ENCODE data around the gene STARD10.

STARD10 gene

DNA sequence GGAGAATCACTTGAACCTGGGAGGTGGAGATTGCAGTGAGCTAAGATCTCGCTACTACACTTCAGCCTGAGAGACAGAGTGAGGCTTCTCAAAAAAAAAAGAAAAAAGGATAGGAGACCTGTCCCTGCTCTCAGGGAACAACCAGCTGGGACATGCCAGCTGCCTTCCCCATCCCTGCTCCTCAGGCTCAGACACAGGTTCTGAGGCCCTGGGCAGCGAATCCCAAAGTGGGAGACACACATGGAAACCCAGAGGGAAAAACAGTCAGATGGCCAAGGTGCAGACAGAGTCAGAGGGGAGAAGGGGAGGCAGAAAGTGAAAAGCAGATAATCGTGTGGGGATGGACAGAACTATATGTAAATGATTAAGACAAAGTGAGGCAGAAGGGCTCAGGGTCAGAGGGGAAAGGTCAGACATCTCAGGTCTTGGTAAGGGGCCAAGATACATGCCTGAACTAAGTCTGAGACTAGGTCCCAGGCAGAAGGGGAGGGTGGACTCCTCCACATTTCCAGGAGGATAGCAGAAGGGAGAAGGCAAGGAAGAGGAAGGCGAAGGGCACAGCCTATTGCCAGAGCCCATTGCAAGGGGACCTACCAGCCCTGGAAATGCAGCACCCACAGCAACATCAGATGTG, 14.2 kb downstream of the STARD10 start:
- DNase-seq = no peak

DNA sequence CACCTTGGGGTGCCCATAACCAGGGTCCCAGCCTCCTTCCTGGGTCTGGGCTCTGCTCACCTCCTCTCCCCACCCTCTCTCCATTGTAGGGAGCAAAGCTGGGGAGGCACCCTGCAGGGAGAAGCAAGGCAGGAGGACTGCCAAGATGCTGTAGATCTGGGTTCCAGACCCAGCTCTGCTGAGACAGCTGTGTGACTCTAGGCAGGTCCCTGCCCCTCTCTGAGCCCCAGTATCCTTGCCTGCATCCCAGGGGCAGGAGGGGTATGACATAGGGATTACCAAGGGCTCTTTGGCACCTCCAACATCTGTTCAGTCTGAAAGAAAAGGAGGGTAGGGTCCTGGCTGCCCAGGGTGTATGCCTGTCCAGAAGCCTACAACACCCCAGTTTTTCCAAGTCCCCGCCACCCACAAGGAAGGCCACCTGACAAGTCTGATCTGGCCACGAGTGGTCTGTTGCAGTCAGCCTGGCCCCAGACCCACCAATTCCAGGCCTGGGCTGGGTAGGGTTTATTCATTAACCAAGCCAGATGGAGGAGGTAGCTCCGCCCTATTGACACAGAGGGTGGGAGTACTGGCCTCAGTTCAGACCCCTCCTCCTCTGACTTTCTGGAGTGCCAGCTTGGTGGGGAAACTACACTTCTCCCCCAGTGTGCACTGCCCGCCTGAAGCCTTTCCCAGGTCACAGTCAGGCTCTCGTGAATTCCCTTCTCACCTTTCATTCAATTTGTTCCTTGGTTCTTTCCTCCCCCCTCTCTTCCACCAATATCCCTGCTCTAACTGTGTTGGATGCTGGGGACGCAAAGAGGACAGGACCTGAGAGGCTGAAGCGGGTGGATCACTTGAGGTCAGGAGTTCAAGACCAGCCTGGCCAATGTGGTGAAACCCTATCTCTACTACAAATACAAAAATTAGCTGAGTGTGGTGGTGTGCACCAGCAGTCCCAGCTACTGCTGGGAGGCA, 15.0 kb downstream of the STARD10 start:
- no peak for DNase-seq

DNA sequence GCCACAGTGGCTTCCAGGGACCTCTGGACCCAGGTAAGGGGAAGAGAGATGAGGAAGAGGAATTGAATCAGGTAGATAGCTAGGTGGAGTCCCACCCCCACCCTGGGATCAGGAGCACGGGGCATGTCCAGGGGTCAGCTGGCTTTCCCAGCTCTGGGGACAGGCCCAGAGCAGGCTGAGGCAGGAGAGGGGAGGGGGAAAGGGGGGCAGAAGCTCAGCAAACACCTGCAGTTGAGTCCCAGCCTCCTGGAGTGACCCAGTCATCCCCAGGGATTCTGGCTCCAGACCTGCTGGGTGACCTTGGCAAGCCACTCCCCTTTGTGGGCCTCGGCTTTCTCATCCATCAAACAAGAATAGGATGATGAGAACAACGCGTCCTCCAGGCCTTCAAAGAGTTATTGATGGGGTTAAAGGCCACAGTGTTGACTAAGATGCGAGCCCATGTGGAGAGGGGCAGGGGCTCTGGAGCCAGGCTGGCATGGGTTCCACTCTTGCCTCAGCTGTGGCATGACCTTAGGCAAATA, 16.0 kb downstream of the STARD10 start:
- DNase-seq = no peak

DNA sequence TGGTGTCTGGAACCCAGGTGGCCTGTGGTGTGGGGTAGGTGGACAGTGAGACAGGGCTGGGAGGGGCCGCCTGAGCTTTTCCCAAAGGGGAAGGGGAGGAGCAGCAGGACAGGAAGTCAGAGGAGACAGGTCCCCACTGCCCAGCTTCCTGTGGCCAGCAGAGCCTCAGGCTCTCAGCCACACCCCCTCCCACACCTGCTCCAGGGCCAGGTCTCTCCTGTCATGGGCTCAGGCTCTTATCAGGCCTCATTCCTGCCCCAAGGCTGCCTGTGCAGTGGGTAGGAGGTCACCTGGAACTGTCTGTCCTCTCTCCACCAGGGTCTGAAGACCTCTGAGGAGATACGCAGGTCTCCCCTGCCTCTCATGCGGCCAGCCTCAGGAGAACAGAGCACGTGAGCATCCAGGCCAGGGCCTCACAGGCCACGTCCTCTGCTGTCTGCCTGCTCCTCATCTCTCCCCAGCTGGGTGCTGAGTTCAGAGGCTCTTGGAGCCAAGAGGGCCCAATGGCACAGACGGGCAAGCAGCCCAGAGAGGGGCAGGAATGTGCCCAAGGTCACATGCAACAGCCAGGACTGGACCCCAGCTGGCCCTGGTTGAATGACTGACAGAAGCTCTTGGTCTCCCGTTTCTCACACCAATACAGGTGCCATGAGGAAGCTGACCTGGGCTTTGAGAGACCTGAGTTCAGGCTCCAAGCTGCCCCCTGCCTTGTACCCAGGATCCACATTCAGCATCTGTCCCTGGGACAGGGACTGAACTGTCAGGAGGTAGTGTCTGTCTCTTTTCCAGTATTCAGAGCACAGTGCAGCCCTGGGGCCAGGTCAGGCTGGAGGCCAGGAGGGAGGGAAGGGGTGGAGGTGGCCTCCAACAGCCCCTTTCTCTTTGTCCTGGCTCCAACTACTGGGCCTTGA, 16.7 kb downstream of the STARD10 start:
- DNase-seq = no peak

DNA sequence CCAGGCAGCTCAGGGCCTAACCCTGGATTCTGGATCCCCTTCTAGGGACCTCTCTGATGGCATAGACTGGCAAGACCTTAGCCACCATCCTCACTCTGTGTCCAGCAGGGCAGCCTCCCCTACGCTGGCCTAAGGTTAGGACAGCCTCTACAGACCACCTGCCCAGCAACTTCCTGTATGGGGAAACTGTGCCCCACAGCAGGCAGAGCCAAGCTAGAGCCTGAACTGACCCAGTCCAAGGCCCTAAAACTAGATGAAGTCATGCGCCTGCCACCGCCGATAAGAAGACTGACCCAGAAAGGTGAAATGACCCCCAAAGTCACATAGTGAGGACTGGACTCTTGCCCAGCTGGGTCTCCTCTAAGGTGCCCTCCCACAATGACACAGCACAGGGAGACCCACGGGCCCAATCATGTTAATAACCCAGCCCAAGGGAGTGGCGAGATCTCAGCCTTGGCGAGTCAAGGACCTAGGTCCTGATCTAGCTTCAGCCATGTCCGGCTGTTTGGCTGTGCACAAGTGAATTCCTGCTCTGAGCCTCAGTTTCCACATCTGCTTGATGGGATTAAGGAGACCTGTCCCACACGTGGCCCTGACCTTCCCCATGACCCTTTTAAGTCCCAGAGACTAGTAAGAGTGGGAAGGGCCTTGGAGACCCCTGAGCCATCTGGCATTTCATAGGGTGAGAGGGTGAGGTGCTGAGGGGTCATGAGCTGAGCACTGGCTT, 17.6 kb downstream of the STARD10 start:
- DNase-seq = no peak

DNA sequence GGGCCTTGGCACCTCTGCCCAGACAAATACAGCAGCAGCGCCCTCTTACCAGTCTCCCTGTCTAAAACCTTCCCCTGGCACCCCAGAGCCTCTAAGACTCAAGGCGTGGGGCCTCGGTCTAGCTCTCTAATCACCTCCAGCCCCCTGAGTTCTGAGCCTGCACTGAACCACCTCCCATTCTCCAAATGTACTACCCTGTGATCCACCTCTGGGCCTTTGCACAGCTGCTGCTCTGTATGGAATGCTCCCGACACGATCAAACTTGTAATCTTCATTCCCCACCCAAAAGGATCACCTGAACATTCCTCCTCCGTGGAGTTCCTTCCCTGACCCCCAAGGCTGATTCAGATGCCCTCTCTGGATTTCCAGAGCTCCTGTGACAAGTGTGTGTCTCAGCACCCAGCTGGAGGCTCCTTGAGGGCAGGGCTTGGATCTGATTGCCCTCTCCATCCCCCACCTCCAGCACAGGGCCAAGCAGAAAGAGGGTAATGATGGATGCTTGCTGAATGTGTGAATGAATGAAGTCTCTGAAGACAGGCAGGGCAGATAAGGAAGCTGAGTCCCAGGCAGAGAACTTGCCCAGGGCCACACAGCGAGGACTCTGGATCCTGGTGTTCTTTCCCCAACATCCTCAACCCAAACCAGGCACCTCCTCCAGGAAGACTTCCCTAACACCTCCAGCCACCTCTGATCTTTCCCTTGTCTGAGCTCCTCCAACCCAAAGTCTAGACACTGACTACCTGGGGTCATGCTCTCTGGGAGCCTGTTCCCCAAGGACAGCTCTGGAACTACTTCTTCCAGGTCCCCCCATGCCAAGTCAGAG, 18.3 kb downstream of the STARD10 start:
- DNase-seq = no peak

DNA sequence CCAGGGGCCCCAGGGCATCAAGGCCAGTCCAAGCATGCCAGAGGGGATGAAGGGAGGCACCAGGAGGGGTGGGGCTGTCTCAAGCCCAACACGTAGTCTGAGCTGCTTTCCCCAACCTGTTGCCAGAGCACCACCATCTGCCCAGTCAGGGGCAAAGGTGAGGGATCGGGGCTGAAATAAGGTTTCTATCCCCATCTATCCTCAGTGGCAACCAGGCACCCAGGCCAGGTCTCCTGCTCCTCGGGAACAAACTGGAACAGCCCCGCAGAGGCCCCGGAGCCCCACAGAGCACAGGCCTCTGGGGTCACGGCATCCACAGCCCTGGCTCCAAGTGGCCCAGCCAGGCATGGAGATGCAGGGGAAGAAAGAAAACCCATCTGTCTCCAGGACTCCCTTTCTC, 19.3 kb downstream of the STARD10 start:
- DNase-seq = no peak

DNA sequence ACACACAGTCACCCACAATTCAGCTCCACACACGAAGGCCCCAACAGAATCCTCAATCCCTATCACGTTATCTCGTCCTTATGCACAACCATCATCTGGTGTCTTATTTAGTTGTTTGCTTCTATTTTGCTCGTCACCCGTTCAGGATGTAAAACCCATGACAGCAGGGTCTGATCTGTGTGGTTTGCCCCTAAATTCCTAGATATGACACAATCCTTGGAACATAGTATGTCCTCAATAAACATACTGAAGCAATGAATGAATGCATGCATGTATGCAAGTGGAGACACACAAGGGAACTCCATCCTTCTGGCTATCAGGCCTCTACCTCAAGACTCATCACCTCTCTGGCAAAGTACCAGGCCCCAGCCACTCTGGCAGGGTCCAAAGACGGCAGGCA, 20.2 kb downstream of the STARD10 start:
- DNase-seq = no peak

DNA sequence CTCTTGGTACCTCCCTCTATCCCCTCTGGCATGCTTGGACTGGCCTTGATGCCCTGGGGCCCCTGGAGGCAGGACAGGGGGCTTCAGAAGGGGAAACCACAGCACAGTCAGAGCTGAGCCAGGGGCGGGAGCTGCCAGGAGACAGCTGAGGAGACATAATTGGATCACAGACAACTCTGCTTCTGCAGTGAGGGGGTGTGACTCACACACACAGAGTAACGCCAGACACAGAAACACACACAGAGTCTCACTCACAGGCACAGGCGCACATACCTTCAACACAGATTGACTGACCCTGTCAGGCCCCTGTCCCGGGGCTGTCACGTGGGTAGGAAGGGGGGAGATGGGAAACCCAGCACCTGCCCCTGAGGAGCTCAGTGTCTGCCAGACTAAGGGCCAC, 20.6 kb downstream of the STARD10 start:
- DNase-seq = peak; percentile 50 to 55

DNA sequence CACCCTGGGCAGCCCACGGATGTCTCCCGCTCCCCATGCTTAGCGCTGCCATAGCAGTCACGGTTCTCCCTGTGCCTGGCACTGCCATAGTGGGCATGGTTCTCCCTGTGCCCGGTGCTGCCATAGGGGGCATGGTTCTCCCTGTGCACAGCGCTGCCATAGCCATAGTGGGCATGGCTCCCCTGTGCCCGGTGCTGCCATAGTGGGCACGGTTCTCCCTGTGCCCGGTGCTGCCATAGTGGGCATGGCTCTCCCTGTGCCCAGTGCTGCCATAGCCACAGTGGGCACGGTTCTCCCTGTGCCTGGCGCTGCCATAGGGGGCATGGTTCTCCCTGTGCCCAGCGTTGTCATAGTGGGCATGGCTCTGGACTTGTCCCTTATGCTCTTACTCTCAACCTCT, 21.8 kb downstream of the STARD10 start:
- no peak for DNase-seq

DNA sequence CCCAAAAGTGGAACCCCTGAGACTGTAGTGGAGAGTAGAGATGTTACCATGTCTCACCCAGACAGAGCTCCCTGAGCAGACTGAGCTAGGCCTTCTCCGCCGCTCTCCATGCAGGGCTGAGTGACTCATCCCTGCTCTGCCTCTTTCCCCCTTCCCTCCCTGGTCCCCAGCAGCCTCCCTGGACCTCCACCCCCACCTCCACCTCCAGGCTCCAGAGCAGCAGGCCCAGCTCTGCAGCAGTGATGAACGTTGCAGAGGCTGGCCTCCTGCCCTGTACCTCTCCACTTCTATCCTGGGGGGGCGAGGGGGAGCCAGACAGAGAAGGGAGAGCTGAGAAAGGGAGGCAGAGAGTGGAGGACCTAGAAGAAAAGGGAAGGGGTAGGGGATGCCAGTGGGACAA, 22.3 kb downstream of the STARD10 start:
- DNase-seq = peak; percentile 18 to 25

DNA sequence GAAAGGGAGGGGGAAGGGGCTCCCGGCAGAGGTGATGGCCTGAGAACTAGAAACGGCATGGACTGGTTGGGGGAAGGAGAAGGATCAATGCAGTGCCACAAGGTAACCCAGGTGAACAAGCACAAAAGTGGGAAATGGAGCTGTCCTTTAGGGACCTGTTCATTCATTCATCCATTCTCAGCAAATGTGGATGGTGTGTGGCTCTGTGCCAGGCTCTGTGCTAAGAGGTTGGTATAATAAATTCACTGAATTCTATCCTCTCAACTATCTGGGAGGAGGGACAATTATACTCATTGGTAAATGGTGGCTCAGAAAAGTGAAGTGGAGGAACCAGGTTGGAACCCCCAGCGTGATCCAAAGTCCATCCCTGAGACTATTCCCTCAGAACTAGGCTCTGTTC, 23.0 kb downstream of the STARD10 start:
- no peak for DNase-seq

DNA sequence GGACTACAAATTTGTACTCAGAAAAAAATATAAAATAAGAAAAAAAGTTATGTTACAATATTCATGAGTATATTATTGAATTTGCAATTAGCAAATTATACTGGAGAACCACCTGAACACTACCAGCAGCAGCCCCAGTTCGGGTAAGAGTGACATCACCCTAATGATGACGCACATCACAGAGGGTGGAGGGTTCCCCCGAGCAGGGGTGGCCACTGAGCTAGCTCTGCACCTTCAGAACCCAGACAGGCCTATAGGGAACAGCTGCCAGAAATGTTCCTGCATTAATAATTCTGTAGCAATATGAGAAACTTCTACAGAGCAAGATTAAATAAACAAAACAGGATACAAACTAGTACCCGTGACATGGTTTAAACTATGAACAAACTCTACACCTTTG, 24.2 kb downstream of the STARD10 start:
- no peak for DNase-seq

DNA sequence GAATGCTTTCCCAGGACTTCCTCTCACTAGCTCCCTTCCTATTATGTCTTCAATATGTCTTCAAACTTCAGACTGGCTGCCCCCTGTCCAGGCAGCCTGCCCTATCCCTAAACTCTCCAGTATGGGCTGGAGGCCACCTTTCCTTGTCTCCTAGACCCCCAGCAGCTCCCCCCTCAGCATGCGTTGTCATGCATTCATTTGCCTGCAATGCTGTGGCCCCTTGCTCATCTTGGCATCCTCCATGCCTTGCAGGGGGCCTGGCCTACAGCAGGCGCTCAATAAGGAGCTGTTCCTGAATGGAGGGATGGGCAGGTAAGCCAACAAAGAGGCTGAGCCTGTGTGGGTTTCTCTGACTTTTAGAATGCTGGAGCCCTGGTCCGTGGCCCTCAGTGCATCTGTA, 25.3 kb downstream of the STARD10 start:
- no peak for DNase-seq

DNA sequence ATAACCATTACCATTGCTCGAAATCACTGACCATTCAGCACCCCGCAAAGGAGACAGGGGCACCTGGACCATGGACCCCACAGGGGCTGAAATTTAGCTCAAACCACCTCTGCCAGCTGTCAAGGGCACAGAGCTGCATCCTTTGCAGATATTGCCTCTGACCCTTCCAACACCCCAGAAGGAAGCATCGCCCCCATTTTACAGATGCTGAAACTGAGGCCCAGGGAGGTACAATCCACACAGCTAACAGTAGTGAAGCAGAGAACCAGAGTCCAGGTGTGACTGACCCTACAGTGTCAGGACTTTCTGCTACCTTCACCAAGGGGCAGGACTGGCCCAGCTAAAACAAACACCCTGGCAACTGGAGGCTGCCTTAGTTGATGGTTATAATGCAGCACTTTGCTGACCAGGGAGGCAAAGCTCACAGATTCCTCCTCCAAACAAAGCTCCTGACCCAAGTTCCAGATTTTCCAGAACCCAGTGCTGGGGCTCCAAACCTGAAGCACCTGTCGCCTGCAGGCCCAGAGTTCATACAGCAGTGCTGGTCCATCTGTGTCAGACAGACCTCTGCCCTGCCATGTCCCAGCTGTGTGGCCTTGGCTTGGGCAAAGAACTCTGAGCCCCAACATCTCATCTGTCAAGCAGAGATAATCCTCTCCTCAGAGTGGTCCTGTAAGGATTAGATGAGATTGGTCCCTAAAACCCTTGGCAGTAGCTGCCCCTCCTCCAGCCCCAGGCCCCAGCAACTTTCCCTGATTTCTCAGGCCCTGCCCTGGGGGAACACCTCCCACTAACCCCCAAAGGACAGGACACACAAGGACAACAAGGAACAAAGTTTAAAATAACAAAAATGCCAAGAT, 26.4 kb downstream of the STARD10 start:
- DNase-seq = no peak

DNA sequence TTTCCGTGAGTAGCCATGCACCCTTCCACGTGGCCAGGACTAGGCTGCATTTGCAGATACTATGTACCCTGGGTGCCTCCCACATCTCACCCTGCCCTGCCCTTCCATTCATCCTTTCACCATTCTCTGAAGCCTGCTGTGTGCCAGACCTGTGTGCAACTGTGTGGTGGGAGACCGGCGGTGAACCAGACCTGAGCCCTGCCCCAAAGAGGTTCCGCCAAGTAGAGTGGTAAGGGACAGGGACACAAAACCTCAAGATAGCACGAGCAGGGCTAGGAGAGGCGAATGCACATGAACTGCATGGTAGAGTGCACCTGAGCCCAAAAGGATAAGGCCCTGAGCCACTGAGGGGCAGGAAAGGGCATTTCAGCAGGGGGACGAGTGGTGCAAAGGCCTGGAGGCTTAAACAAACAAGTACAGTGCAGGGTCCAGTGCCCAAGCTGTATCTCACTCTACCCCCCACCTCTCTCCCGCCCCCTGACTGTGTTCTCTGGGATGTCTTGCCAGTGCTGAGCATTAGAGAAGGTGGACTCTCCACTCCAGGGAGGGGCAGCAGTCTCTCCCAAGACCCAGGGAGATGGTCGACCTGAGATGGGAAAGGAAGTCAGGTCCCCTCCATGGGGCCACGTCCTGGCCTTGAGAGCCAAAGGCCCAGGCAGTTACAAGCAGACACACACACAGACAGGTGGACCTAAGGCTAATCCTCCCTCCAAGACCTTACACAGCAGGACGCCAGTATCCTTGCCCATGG, 27.5 kb downstream of the STARD10 start:
- no peak for DNase-seq

DNA sequence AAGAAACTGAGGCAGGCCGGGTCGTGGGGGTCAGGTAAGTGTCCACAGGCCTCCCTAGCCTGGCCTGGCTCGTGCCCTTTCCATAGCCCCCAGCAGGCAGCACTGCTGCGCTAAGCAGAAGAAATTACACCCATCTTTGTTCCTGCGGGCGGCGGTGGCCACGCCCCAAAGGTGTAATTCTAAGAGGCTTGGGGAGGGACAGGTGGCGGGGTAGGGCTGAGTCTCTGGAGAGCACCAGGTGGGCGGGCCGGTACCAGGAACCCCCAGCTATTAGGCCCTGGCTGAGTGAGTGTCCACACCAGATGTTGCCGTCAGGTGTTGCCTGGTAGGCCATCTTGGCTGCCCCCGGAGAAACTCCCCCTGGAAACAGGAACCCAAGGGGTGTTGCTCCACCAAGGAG, 29.3 kb downstream of the STARD10 start:
- no peak for DNase-seq

DNA sequence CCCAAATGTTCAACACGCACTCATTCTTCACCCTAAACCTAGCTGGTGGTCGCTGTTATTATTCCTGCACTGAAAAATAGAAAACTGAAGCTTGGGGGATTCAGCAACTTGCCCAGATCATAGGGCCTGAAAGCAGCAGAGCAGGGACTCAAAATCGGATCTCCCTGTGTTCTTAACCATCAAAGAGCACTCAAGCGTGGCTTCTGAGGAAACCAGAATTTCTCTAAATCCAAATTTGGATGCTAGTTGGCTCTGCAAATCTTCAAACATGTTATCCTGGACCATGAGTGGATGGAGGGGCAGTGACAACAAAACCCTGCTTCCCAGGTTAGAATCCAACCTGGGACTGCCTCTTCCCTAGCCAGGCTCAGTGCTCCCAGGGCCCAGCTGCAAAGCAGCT, 30.0 kb downstream of the STARD10 start:
- no peak for DNase-seq

DNA sequence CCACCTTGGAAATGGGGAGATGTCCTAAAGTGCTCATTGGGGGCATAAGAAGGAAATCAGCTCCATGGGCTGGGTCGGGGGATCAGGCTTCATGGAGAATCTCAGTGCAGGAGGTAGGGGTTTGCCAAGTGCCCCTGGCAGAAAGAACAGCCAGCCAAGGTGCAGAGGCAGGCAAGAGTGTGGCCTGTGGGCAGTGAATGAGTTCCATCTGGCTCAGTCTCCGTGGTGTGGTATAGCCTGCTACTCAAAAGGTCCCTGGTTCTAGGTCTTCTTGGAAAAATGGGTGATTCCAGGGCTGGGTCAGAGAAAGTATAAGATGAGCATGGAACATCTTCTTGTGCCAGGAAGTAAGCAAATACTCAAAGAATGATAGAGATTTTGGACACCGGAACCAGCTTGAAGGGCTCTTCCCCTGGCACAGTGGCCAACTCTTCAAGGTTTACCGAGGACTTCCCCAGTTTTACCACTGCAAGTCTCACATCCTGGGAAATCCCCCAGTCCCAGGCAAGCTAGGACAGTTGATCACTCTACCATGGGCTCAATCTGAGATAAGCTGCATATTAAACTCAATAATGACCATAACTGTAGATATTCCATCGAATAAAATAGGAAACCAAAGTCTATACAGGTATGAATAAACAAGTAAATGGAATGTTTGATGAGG, 31.1 kb downstream of the STARD10 start:
- no peak for DNase-seq

Measured in Kasumi-1 (cell line).